GM19193 (cell line): ENCODE measurements around the gene SOAT2.

Experiments
- POLR2A ChIP-seq: IDR thresholded peaks from 4 replicates; pipeline ENCODE4 v1.6.1; 2011; ENCODE audit not compliant: insufficient read depth, insufficient read length; ENCODE audit errors: extremely low read depth

SOAT2 gene

GRCh38 chr12:53093777-53094393 lies 9.4 kb upstream of the SOAT2 start:
- TF ChIP-seq POLR2A: no peak

- no peak for TF ChIP-seq POLR2A
Observed at GRCh38 chr12:53094394-53094787, 8.9 kb upstream of the SOAT2 start.

GRCh38 chr12:53096089-53096741 lies 7.1 kb upstream of the SOAT2 start:
- TF ChIP-seq POLR2A: no peak

GRCh38 chr12:53096759-53097158 lies 6.5 kb upstream of the SOAT2 start:
- TF ChIP-seq POLR2A: no peak

GRCh38 chr12:53097207-53097563 lies 6.1 kb upstream of the SOAT2 start:
- no peak for TF ChIP-seq POLR2A

- TF ChIP-seq POLR2A: peak; percentile 40
Observed at GRCh38 chr12:53097564-53098353, 5.5 kb upstream of the SOAT2 start, which contains the start of gene IGFBP6. TSS of gene IGFBP6 (plus strand) at chr12:53097667. CDS start at chr12:53097718, 51 bp downstream.

- TF ChIP-seq POLR2A: no peak
Observed at GRCh38 chr12:53098354-53098981, 4.8 kb upstream of the SOAT2 start.

- no peak for TF ChIP-seq POLR2A
Observed at GRCh38 chr12:53099071-53099882, 4.0 kb upstream of the SOAT2 start.

- no peak for TF ChIP-seq POLR2A
Observed at GRCh38 chr12:53100466-53101151, 2.7 kb upstream of the SOAT2 start.

- no peak for TF ChIP-seq POLR2A
Observed at GRCh38 chr12:53101266-53101665, 2.0 kb upstream of the SOAT2 start.

GRCh38 chr12:53101931-53102781 lies 1.1 kb upstream of the SOAT2 start:
- TF ChIP-seq POLR2A: no peak

GRCh38 chr12:53103860-53104305 lies 597 bp downstream of the SOAT2 start:
- no peak for TF ChIP-seq POLR2A

GRCh38 chr12:53105256-53105655 lies 2.0 kb downstream of the SOAT2 start:
- no peak for TF ChIP-seq POLR2A
